ENCODE measurements around the gene PTPRU. TPM values are rescaled to one million over a fixed set of nuclear protein-coding genes. Genes with fewer than 3 reads are reported as not detected.

Gene PTPRU
- total RNA-seq, 1 donor from 2014 or later = 0.47 TPM

DNA sequence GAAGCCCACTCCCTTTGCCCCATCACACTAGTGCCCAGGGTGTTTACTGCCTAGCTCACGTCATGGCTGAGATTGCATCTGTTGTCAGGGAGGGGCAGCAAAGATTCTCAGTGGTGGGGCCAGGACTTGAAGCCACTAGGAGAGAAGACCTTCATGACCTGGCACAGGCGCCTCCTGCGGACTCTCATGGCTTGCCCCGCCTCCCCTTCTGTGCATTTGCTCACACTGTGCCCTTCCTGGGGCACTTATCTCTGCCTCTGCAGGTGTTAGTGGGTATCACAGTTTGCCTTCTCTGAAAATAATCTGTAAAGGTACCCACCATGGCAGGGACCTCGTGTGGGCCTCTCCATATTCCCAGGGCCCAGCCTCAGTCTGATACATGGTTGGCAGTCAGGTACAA is 20.1 kb downstream of the PTPRU start:
- Mint-ChIP-seq H3K9me3 (no peaks in the 10 kb centered on the region), H3K27me3 (peaks cover 37% of the 10 kb centered on the region), H3K4me3 (no peak overlapping the region), H3K36me3 (ENCODE audit: low read depth) (no peaks in the 10 kb centered on the region), H3K4me1 (peaks cover 9% of the 10 kb centered on the region), H3K27ac (no peak overlapping the region)
- DNase-seq = no peak
- intact Hi-C loops (cut with micrococcal nuclease) = no loop called here

DNA sequence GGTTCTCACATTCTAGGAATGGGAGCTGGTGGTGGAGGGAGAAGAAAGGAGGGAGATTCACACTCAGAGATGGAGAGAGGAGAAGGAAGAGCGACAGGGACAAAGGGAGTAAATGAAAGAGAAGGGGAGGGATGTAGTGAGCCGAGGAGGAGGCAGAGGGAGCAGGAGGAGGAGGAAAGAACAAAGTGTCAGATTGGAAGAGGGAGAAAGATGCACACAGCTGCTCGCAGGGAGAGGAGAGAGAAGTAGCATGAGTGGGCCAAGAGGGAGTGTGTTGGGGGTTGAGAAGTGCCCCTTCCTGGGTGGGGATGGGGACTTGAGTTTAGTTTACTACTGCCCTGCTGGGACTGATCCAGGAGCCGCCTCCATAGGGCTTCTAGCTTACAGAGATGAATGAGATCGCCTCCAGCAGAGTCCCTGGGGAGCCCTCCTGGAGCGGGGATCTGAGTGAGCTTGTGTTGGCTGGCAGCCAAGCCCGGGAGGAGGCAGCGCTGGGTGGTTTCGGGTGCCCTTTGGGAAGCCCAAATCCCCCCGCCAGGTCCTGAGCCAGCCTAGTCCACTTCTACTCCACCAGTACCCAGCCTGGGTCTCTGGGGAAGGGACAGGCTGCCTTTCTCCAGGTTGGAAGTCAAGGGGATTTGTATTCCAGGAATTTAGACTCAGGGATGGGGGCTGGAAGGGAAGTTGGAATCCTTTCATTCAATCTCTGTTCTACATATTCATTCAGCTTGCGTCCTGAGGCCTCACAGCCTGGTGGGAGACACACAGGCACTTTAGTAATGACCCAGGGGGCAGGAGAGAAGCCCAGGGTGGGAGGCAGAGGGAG is 20.9 kb downstream of the PTPRU start:
- Mint-ChIP-seq H3K4me3 (no peak overlapping the region), H3K36me3 (ENCODE audit: low read depth) (no peaks in the 10 kb centered on the region), H3K27me3 (peaks cover 45% of the 10 kb centered on the region), H3K4me1 (peaks cover 9% of the 10 kb centered on the region), H3K9me3 (no peaks in the 10 kb centered on the region), H3K27ac (no peak overlapping the region)
- intact Hi-C loops (cut with micrococcal nuclease) = no loop called here
- no peak for DNase-seq

GRCh38 chr1:29258189-29258975 is 22.1 kb downstream of the PTPRU start:
- Mint-ChIP-seq H3K4me1 (peaks cover 9% of the 10 kb centered on the region), H3K4me3 (no peak overlapping the region), H3K27me3 (peaks cover 48% of the 10 kb centered on the region), H3K36me3 (ENCODE audit: low read depth) (no peaks in the 10 kb centered on the region), H3K9me3 (no peaks in the 10 kb centered on the region), H3K27ac (no peak overlapping the region)
- DNase-seq = no peak
- intact Hi-C loops (cut with micrococcal nuclease) = no loop called here

GRCh38 chr1:29258976-29259801 is 22.9 kb downstream of the PTPRU start:
- Mint-ChIP-seq H3K36me3 (ENCODE audit: low read depth) (no peaks in the 10 kb centered on the region), H3K27me3 (peaks cover 48% of the 10 kb centered on the region), H3K4me3 (peak overlapping the region; percentile 66), H3K9me3 (no peaks in the 10 kb centered on the region), H3K27ac (no peak overlapping the region), H3K4me1 (peaks cover 9% of the 10 kb centered on the region)
- intact Hi-C loops (cut with micrococcal nuclease) = no loop called here
- no peak for DNase-seq

DNA sequence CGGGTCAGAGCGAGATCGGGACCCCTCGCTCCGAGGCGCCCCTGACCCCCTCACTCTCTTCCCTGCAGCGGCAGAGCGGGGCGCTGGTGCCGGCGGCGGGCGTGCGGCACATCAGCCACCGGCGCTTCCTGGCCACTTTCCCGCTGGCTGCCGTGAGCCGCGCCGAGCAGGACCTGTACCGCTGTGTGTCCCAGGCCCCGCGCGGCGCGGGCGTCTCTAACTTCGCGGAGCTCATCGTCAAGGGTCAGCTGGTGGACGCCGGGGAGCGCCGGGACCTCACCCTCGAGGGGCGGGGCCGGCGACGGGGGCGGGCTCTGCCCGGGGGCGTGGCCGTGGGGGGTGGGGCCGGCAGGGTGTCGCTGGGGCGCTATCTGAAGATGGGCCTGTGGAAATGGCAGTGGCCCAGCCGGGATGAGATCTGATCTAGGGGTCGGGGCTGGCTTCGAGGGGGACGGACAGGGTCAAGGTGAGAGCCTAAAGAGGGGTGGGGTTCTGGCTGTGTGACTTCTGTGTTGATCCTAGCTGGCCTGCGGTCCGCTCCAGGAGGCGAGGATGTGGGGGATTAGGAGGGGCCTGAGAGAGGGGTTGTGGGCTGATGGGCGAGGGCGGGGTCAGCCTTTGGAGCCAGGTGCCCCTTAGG is 23.6 kb downstream of the PTPRU start:
- peaks cover 48% of the 10 kb centered on the region for H3K27me3 Mint-ChIP-seq
- intact Hi-C loops (cut with micrococcal nuclease) = no loop called here
- H3K36me3 Mint-ChIP-seq (ENCODE audit: low read depth) = no peaks in the 10 kb centered on the region
- peak overlapping the region; percentile 66 for H3K4me3 Mint-ChIP-seq
- peaks cover 9% of the 10 kb centered on the region for H3K4me1 Mint-ChIP-seq
- H3K27ac Mint-ChIP-seq = no peak overlapping the region
- no peaks in the 10 kb centered on the region for H3K9me3 Mint-ChIP-seq
- DNase-seq = peak; percentile 79

DNA sequence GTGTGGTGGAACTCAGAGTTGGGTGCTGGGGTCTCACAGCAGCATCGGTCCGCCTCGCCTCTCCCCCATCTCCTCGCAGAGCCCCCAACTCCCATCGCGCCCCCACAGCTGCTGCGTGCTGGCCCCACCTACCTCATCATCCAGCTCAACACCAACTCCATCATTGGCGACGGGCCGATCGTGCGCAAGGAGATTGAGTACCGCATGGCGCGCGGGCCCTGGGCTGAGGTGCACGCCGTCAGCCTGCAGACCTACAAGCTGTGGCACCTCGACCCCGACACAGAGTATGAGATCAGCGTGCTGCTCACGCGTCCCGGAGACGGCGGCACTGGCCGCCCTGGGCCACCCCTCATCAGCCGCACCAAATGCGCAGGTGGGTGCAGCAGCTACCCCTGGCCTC is 24.2 kb downstream of the PTPRU start:
- Mint-ChIP-seq H3K36me3 (ENCODE audit: low read depth) (no peaks in the 10 kb centered on the region), H3K27ac (no peak overlapping the region), H3K4me1 (peaks cover 9% of the 10 kb centered on the region), H3K9me3 (no peaks in the 10 kb centered on the region), H3K27me3 (peaks cover 51% of the 10 kb centered on the region), H3K4me3 (peak overlapping the region; percentile 66)
- DNase-seq = no peak
- intact Hi-C loops (cut with micrococcal nuclease) = no loop called here

- peaks cover 56% of the 10 kb centered on the region for H3K27me3 Mint-ChIP-seq
Observed at GRCh38 chr1:29264773-29265389, 28.6 kb downstream of the PTPRU start.

DNA sequence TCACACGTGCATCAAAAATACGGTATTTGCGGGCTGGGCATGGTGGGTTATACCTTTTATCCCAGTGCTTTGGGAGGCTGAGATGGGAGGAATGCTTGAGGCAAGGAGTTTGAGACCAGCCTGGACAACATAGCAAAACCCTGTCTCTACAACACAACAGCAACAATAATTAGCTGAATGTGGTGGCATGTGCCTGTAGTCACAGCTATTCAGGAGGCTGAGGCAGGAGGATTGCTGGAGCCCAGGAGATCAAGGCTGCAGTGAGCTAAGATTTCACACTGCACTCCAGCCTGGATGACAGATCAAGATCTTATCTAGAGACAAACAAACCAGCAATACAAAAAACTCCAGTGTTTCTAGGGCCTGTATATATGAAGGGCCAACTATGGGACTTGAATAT is 30.6 kb downstream of the PTPRU start:
- Mint-ChIP-seq H3K4me1 (no peaks in the 10 kb centered on the region), H3K36me3 (ENCODE audit: low read depth) (no peaks in the 10 kb centered on the region)

More at GRCh38 chr1:29264773-29265389, 28.6 kb downstream of the PTPRU start:
- intact Hi-C loops (cut with micrococcal nuclease) = no loop called here
- Mint-ChIP-seq H3K9me3 (no peaks in the 10 kb centered on the region), H3K27ac (no peak overlapping the region), H3K36me3 (ENCODE audit: low read depth) (no peaks in the 10 kb centered on the region), H3K4me1 (peaks cover 6% of the 10 kb centered on the region), H3K4me3 (no peak overlapping the region)
- no peak for DNase-seq

DNA sequence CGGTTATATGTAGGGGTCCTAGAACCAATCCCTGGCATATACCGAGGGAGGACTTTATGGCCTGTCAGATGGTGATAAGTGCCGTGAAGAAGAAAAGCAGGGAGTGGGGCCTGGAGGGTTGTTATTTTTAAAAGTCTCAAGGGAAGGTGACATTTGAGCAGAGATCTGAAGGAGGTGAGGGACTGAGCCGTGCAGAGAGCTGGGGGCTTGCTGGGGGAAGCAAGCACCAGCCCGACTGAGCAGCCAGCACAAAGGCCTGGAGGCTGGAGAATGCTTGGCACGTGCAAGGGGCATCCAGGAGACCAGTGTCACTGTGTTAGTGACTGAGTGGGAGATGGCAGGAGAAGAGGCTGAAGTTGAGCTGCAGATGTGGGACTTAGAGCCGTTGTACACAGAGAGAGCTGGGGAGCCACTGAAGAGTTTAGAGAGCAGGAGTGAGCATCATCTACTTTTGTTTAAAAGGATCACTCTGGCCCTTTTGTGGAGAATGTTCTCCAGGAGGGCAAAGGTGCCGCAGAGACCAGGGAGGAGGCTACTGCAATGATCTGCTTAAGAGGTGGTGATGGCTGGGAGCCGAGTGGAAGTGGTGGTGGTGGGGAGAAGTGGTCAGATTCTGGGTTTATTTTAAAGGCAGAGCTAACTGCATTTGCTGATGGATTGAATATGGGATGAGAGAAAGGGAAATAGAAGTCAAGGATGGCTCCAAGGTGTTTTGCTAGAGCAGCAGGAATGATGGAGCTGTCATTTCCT is 31.2 kb downstream of the PTPRU start:
- H3K27me3 Mint-ChIP-seq = peaks cover 43% of the 10 kb centered on the region

More for the DNA sequence above, 30.6 kb downstream of the PTPRU start:
- no peaks in the 10 kb centered on the region for H3K9me3 Mint-ChIP-seq
- intact Hi-C loops (cut with micrococcal nuclease) = no loop called here
- H3K27ac Mint-ChIP-seq = no peak overlapping the region
- H3K27me3 Mint-ChIP-seq = peaks cover 45% of the 10 kb centered on the region
- no peak for DNase-seq
- H3K4me3 Mint-ChIP-seq = no peak overlapping the region

GRCh38 chr1:29269382-29269781 is 33.1 kb downstream of the PTPRU start:
- peaks cover 43% of the 10 kb centered on the region for H3K27me3 Mint-ChIP-seq
- DNase-seq = no peak
- H3K4me3 Mint-ChIP-seq = no peak overlapping the region
- H3K4me1 Mint-ChIP-seq = no peaks in the 10 kb centered on the region
- no peaks in the 10 kb centered on the region for H3K9me3 Mint-ChIP-seq
- H3K36me3 Mint-ChIP-seq (ENCODE audit: low read depth) = no peaks in the 10 kb centered on the region
- intact Hi-C loops (cut with micrococcal nuclease) = no loop called here
- no peak overlapping the region for H3K27ac Mint-ChIP-seq

More for the DNA sequence above, 31.2 kb downstream of the PTPRU start:
- H3K9me3 Mint-ChIP-seq = no peaks in the 10 kb centered on the region
- no peak for DNase-seq
- H3K36me3 Mint-ChIP-seq (ENCODE audit: low read depth) = no peaks in the 10 kb centered on the region
- H3K4me1 Mint-ChIP-seq = no peaks in the 10 kb centered on the region
- no peak overlapping the region for H3K4me3 Mint-ChIP-seq
- intact Hi-C loops (cut with micrococcal nuclease) = no loop called here
- no peak overlapping the region for H3K27ac Mint-ChIP-seq

GRCh38 chr1:29270929-29271521 is 34.7 kb downstream of the PTPRU start:
- Mint-ChIP-seq H3K4me3 (no peak overlapping the region), H3K27ac (no peak overlapping the region), H3K36me3 (ENCODE audit: low read depth) (no peaks in the 10 kb centered on the region), H3K9me3 (no peaks in the 10 kb centered on the region), H3K4me1 (no peaks in the 10 kb centered on the region), H3K27me3 (peaks cover 39% of the 10 kb centered on the region)
- no peak for DNase-seq
- intact Hi-C loops (cut with micrococcal nuclease) = no loop called here

GRCh38 chr1:29271724-29272123 is 35.4 kb downstream of the PTPRU start:
- H3K4me1 Mint-ChIP-seq = no peaks in the 10 kb centered on the region
- DNase-seq = no peak
- H3K27me3 Mint-ChIP-seq = peaks cover 33% of the 10 kb centered on the region
- intact Hi-C loops (cut with micrococcal nuclease) = no loop called here
- no peak overlapping the region for H3K4me3 Mint-ChIP-seq
- H3K36me3 Mint-ChIP-seq (ENCODE audit: low read depth) = no peaks in the 10 kb centered on the region
- no peak overlapping the region for H3K27ac Mint-ChIP-seq
- no peaks in the 10 kb centered on the region for H3K9me3 Mint-ChIP-seq

Measured in activated CD4-positive, alpha-beta T cell treated with anti-CD3 and anti-CD28 coated beads, Interleukin-2, amount 10 ng/mL, durations not matched to agents 24 days and 14 days (primary cell).